Type B pancreatic cell (in vitro differentiated cells): ENCODE measurements around the gene KRTAP10-7. TPM values are rescaled to one million over a fixed set of nuclear protein-coding genes. Genes with fewer than 3 reads are reported as not detected.
"Not testable (repeated sequence)": the region's sequence is repeated elsewhere in the genome, so short reads cannot be mapped to it uniquely, and the experiment has no call there.

Experiments used
- DNase-seq: peaks from one replicate; pipeline ENCODE4 v3.0.0; 2021; ENCODE audit warnings: mixed read lengths; ENCODE audit not compliant: unreplicated experiment; ENCODE audit errors: extremely low spot score
- H3K27ac Mint-ChIP-seq: 2 replicates; pipeline ENCODE4 v1.8.0; 2021; ENCODE audit warnings: mild to moderate bottlenecking, mixed read lengths
- H3K27me3 Mint-ChIP-seq: 2 replicates; pipeline ENCODE4 v1.8.0; 2021; ENCODE audit warnings: mixed read lengths
- H3K36me3 Mint-ChIP-seq: 2 replicates; pipeline ENCODE4 v1.8.0; 2021; ENCODE audit warnings: mixed read lengths
- H3K4me1 Mint-ChIP-seq: one replicate; pipeline ENCODE4 v1.8.0; 2021; ENCODE audit warnings: mixed read lengths; ENCODE audit not compliant: unreplicated experiment
- H3K4me3 Mint-ChIP-seq: 2 replicates; pipeline ENCODE4 v1.8.0; 2021; ENCODE audit warnings: mild to moderate bottlenecking, mixed read lengths
- H3K9me3 Mint-ChIP-seq: 2 replicates; pipeline ENCODE4 v1.8.0; 2021; ENCODE audit warnings: mixed read lengths
- CTCF ChIP-seq: fragments of 200-600 bp; sonication (generic); conservative IDR thresholded peaks from 2 replicates; pipeline ENCODE4 v1.5.0; 2021; ENCODE audit warnings: antibody characterized with exemption, mild to moderate bottlenecking
- total RNA-seq: library from RNA; stranded (reverse); gene quantifications from 2 replicates; pipeline ENCODE4 v1.2.1, GENCODE V29; 2021; ENCODE audit warnings: low replicate concordance

KRTAP10-7 gene
- total RNA-seq, 1 donor from 2014 or later, result not detected

- Mint-ChIP-seq H3K4me1 (peaks cover 6% of the 10 kb centered on the region), H3K27me3 (peaks cover 29% of the 10 kb centered on the region), H3K36me3 (no peaks in the 10 kb centered on the region), H3K4me3 (no peak overlapping the region), H3K27ac (no peak overlapping the region), H3K9me3 (no peaks in the 10 kb centered on the region)
- DNase-seq, result no peak
- no peak for TF ChIP-seq CTCF
These were observed 14.5 kb upstream of the KRTAP10-7 start for GRCh38 chr21:44585892-44586291.

- Mint-ChIP-seq H3K9me3 (no peaks in the 10 kb centered on the region), H3K27ac (no peak overlapping the region), H3K4me1 (peaks cover 4% of the 10 kb centered on the region), H3K27me3 (peaks cover 21% of the 10 kb centered on the region), H3K4me3 (no peak overlapping the region), H3K36me3 (no peaks in the 10 kb centered on the region)
- no peak for TF ChIP-seq CTCF
- no peak for DNase-seq
These were observed 11.3 kb upstream of the KRTAP10-7 start for GRCh38 chr21:44589094-44589493.

DNA sequence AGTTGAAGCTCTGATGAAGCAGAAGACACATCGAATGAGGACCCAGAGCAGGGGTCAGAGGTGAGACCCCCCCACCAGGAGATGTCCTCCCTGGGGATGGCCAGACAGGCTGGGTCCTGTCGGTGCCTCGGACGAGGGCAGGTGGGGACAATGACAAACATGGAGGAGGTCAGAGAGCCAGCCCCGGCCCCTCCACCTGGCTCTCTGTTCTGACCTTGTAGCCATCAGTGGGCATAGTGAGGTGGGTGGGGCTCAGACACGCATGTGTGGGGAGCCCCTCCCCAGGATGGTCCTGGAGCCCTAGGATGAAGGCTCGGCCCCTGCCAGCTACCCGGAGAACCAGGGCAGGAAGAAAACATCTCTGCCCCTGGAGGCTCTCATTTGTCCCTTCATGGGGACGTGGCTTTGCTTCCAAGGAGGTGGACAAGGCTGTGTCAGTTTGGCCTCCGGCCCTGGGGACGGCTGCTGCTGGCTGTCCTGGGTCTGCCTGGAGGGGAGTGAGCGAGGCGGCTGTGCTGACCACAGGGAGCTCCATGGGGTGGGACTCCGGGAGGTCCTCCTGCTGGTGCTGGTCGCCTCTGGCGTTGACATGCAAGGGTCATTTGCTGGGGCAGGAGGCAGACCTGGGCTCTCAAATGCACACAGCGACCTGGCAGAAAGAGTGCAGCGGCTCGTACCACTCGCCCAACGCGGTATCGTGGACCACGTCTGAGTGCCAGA, 10.7 kb upstream of the KRTAP10-7 start:
- Mint-ChIP-seq H3K4me1 (peaks cover 4% of the 10 kb centered on the region), H3K27ac (no peak overlapping the region), H3K36me3 (no peaks in the 10 kb centered on the region), H3K27me3 (peaks cover 21% of the 10 kb centered on the region), H3K4me3 (no peak overlapping the region), H3K9me3 (no peaks in the 10 kb centered on the region)
- peak; percentile 61 for DNase-seq
- no peak for TF ChIP-seq CTCF

- Mint-ChIP-seq H3K4me1 (peaks cover 8% of the 10 kb centered on the region), H3K4me3 (no peak overlapping the region), H3K27ac (no peak overlapping the region), H3K36me3 (no peaks in the 10 kb centered on the region), H3K27me3 (peaks cover 17% of the 10 kb centered on the region), H3K9me3 (no peaks in the 10 kb centered on the region)
- no peak for TF ChIP-seq CTCF
- peak; percentile 62 for DNase-seq
These were observed 10.1 kb upstream of the KRTAP10-7 start for GRCh38 chr21:44590311-44590721.

- H3K27me3 Mint-ChIP-seq, result peaks cover 14% of the 10 kb centered on the region
- not testable (repeated sequence) for DNase-seq, H3K9me3 Mint-ChIP-seq, H3K36me3 Mint-ChIP-seq, H3K27ac Mint-ChIP-seq, H3K4me3 Mint-ChIP-seq, H3K4me1 Mint-ChIP-seq
These were observed 9.2 kb upstream of the KRTAP10-7 start for GRCh38 chr21:44590897-44591800.

GRCh38 chr21:44591801-44592130, 8.6 kb upstream of the KRTAP10-7 start:
- DNase-seq, H3K9me3 Mint-ChIP-seq, H3K36me3 Mint-ChIP-seq, H3K27ac Mint-ChIP-seq, H3K27me3 Mint-ChIP-seq, H3K4me3 Mint-ChIP-seq, H3K4me1 Mint-ChIP-seq: not testable (repeated sequence)
